Limb (tissue), 2 donors: ENCODE data around the gene METTL21C.

Experiments used
- DNase-seq, 2 donors: peaks; one replicate each; pipeline ENCODE4 v3.0.0-alpha.2; 2016; ENCODE audit errors: extremely low spot score in 2 of 2

METTL21C gene

GRCh38 chr13:102697929-102698648, 3.2 kb upstream of the METTL21C start:
- no peak for DNase-seq

- DNase-seq, result no peak
Observed at GRCh38 chr13:102697264-102697663, 2.4 kb upstream of the METTL21C start.

- DNase-seq, result no peak
Observed at GRCh38 chr13:102696465-102696864, 1.6 kb upstream of the METTL21C start.

GRCh38 chr13:102693776-102694175, 1.1 kb downstream of the METTL21C start:
- no peak for DNase-seq

GRCh38 chr13:102693250-102693649, 1.6 kb downstream of the METTL21C start:
- no peak for DNase-seq

GRCh38 chr13:102692491-102692826, 2.4 kb downstream of the METTL21C start:
- DNase-seq, result no peak

GRCh38 chr13:102690883-102691282, 4.0 kb downstream of the METTL21C start:
- no peak for DNase-seq

- no peak for DNase-seq
Observed at GRCh38 chr13:102688306-102688973, 6.4 kb downstream of the METTL21C start.

GRCh38 chr13:102687520-102687919, 7.3 kb downstream of the METTL21C start:
- no peak for DNase-seq

GRCh38 chr13:102686024-102686423, 8.8 kb downstream of the METTL21C start:
- DNase-seq, result no peak

- no peak for DNase-seq
Observed at GRCh38 chr13:102683637-102684036, 11.2 kb downstream of the METTL21C start.

GRCh38 chr13:102682727-102683126, 12.1 kb downstream of the METTL21C start:
- no peak for DNase-seq

- no peak for DNase-seq
Observed at GRCh38 chr13:102682211-102682610, 12.6 kb downstream of the METTL21C start.

- no peak for DNase-seq
Observed at GRCh38 chr13:102680842-102681740, 13.8 kb downstream of the METTL21C start.

GRCh38 chr13:102680133-102680717, 14.6 kb downstream of the METTL21C start:
- DNase-seq, result no peak

GRCh38 chr13:102679449-102680132, 15.3 kb downstream of the METTL21C start:
- no peak for DNase-seq

GRCh38 chr13:102678339-102679107, 16.3 kb downstream of the METTL21C start:
- DNase-seq, result no peak

GRCh38 chr13:102677122-102677521, 17.7 kb downstream of the METTL21C start:
- no peak for DNase-seq

- DNase-seq, result no peak
Observed at GRCh38 chr13:102675115-102675514, 19.7 kb downstream of the METTL21C start.

GRCh38 chr13:102670130-102670529, 24.7 kb downstream of the METTL21C start:
- DNase-seq, result no peak
